SU-DHL-6 (cell line): ENCODE measurements around the gene NHSL2.

ENCODE experiments used
- H2AFZ ChIP-seq: fragments of 200-600 bp; sonication (generic); 2 replicates; pipeline ENCODE4 v1.6.1; 2014; ENCODE audit warnings: low read depth, mild to moderate bottlenecking, moderate library complexity, mixed read lengths, antibody characterized with exemption, low read length; ENCODE audit not compliant: severe bottlenecking
- H3F3A ChIP-seq: fragments of 200-600 bp; shearing (Covaris generic); 2 replicates; pipeline ENCODE4 v1.6.0; 2016; ENCODE audit warnings: antibody characterized with exemption, mild to moderate bottlenecking; ENCODE audit not compliant: insufficient read depth
- H3K27ac ChIP-seq: fragments of 200-600 bp; sonication (generic); 2 replicates; pipeline ENCODE4 v1.5.1; 2016; ENCODE audit warnings: low read depth, mild to moderate bottlenecking, low read length, moderate library complexity, mixed read lengths
- H3K27me3 ChIP-seq: fragments of 200-600 bp; sonication (generic), shearing (Covaris generic); 2 replicates; pipeline ENCODE4 v1.6.0; 2014; ENCODE audit warnings: mild to moderate bottlenecking, low read length
- H3K36me3 ChIP-seq: fragments of 200-600 bp; sonication (generic); 2 replicates; pipeline ENCODE4 v1.6.1; 2014; ENCODE audit warnings: mild to moderate bottlenecking, low read length, mixed read lengths
- H3K4me2 ChIP-seq: fragments of 300-600, 200-600 bp; shearing (Covaris generic), sonication (generic); 2 replicates; pipeline ENCODE4 v1.6.0; 2014; ENCODE audit warnings: low read length, low read depth, mild to moderate bottlenecking; ENCODE audit not compliant: poor library complexity, severe bottlenecking
- H3K4me3 ChIP-seq: fragments of 200-600 bp; sonication (generic); 2 replicates; pipeline ENCODE4 v1.5.1; 2014; ENCODE audit warnings: antibody characterized with exemption, low read length, mild to moderate bottlenecking, mixed read lengths; ENCODE audit not compliant: insufficient read depth, poor library complexity, severe bottlenecking
- H3K79me2 ChIP-seq: fragments of 200-600 bp; sonication (generic); 2 replicates; pipeline ENCODE4 v1.6.1; 2014; ENCODE audit warnings: mild to moderate bottlenecking, low read length, moderate library complexity; ENCODE audit not compliant: insufficient read depth
- H3K9ac ChIP-seq: fragments of 200-600 bp; sonication (generic); 2 replicates; pipeline ENCODE4 v1.7.0; 2014; ENCODE audit warnings: mild to moderate bottlenecking, low read length
- H3K9me2 ChIP-seq: fragments of 200-600 bp; sonication (generic); replicated peaks from 2 replicates; pipeline ENCODE4 v1.6.1; 2014; ENCODE audit warnings: low read length; ENCODE audit not compliant: insufficient read depth
- H3K9me3 ChIP-seq: fragments of 200-600 bp; sonication (generic); 2 replicates; pipeline ENCODE4 v1.6.1; 2014; ENCODE audit warnings: low read length, mixed read lengths; ENCODE audit not compliant: insufficient read depth
- H4K20me1 ChIP-seq: fragments of 200-600 bp; sonication (generic); 2 replicates; pipeline ENCODE4 v1.6.1; 2014; ENCODE audit warnings: low read depth, mild to moderate bottlenecking, antibody characterized with exemption, low read length, moderate library complexity, mixed read lengths
- CTCF ChIP-seq: fragments of 200-600 bp; sonication (generic); IDR thresholded peaks from one replicate; pipeline ENCODE4 v1.5.1; 2017; ENCODE audit warnings: antibody characterized with exemption, mild to moderate bottlenecking, low read length, moderate library complexity; ENCODE audit not compliant: insufficient read depth, poor library complexity, severe bottlenecking
- EZH2phosphoT487 ChIP-seq: fragments of 200-600 bp; sonication (generic), shearing (Covaris generic); conservative IDR thresholded peaks from 2 replicates; pipeline ENCODE4 v1.6.1; 2018; ENCODE audit warnings: mild to moderate bottlenecking, antibody characterized with exemption, low read length, moderate library complexity, mixed read lengths

The NHSL2 gene

GRCh38 chrX:71909956-71910355 lies 689 bp upstream of the NHSL2 start:
- no peaks in the 10 kb centered on the region for H3K36me3 ChIP-seq
- H2AFZ ChIP-seq, result no peak overlapping the region
- H3K9ac ChIP-seq, result no peak overlapping the region
- H3K27me3 ChIP-seq, result no peaks in the 10 kb centered on the region
- no peaks in the 10 kb centered on the region for H3F3A ChIP-seq
- H3K9me2 ChIP-seq, result no peaks in the 10 kb centered on the region
- TF ChIP-seq CTCF, result no peak
- TF ChIP-seq EZH2phosphoT487, result no peak
- H3K4me3 ChIP-seq, result no peak overlapping the region
- H3K9me3 ChIP-seq, result no peaks in the 10 kb centered on the region
- H4K20me1 ChIP-seq, result no peaks in the 10 kb centered on the region
- H3K4me2 ChIP-seq, result no peak overlapping the region
- no peaks in the 10 kb centered on the region for H3K79me2 ChIP-seq
- H3K27ac ChIP-seq, result no peak overlapping the region

- Histone ChIP-seq H3K4me3 (no peak overlapping the region), H3K36me3 (no peaks in the 10 kb centered on the region), H3F3A (no peaks in the 10 kb centered on the region), H2AFZ (no peak overlapping the region), H3K9me3 (no peaks in the 10 kb centered on the region), H3K79me2 (no peaks in the 10 kb centered on the region), H3K9ac (no peak overlapping the region), H3K27ac (no peak overlapping the region), H3K9me2 (no peaks in the 10 kb centered on the region), H3K27me3 (no peaks in the 10 kb centered on the region), H4K20me1 (no peaks in the 10 kb centered on the region), H3K4me2 (no peak overlapping the region)
- TF ChIP-seq EZH2phosphoT487 (no peak), CTCF (no peak)
These were observed 513 bp downstream of the NHSL2 start for GRCh38 chrX:71910986-71911730.

GRCh38 chrX:71911731-71912050 lies 1.0 kb downstream of the NHSL2 start:
- H3K27me3 ChIP-seq, result no peaks in the 10 kb centered on the region
- no peak overlapping the region for H3K9ac ChIP-seq
- H3K36me3 ChIP-seq, result no peaks in the 10 kb centered on the region
- H2AFZ ChIP-seq, result no peak overlapping the region
- H3K4me2 ChIP-seq, result no peak overlapping the region
- no peaks in the 10 kb centered on the region for H4K20me1 ChIP-seq
- TF ChIP-seq EZH2phosphoT487 (no peak), CTCF (no peak)
- H3K9me3 ChIP-seq, result no peaks in the 10 kb centered on the region
- no peak overlapping the region for H3K27ac ChIP-seq
- no peaks in the 10 kb centered on the region for H3K9me2 ChIP-seq
- H3F3A ChIP-seq, result no peaks in the 10 kb centered on the region
- no peak overlapping the region for H3K4me3 ChIP-seq
- no peaks in the 10 kb centered on the region for H3K79me2 ChIP-seq

DNA sequence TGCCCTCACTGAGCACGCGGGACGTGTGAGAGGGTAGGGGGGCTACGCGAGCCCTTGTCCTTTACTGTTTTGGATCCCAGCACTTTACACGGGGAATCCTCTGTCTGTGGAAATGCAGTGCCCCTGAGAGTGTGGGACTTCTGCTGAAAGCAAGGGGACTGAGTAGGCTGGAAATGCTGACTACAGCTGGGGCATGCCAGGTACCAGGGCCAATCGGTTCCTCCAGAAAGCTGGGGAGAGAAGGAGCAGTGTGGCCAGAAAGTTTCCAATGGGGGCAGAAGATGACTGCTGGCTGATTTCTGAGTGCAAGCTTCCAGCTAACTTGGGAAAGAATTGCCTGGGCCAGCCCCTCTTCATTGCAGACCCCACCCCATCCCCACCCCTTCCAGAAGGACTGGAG lies 1.5 kb downstream of the NHSL2 start:
- Histone ChIP-seq H2AFZ (no peak overlapping the region), H3K4me2 (no peak overlapping the region), H3F3A (no peaks in the 10 kb centered on the region), H3K36me3 (no peaks in the 10 kb centered on the region), H4K20me1 (no peaks in the 10 kb centered on the region), H3K4me3 (no peak overlapping the region), H3K9ac (no peak overlapping the region), H3K79me2 (no peaks in the 10 kb centered on the region), H3K27ac (no peak overlapping the region), H3K9me3 (no peaks in the 10 kb centered on the region), H3K9me2 (no peaks in the 10 kb centered on the region), H3K27me3 (no peaks in the 10 kb centered on the region)
- no peak for TF ChIP-seq EZH2phosphoT487
- no peak for TF ChIP-seq CTCF
